AG08396 (cell line): ENCODE measurements around the gene SYMPK.

Experiments
- DNase-seq: peaks from one replicate; pipeline ENCODE4 v3.0.0; 2012; ENCODE audit warnings: low spot score, mixed read lengths

The SYMPK gene

GRCh38 chr19:45866400-45867176, 3.6 kb upstream of the SYMPK start:
- DNase-seq, result no peak

GRCh38 chr19:45865269-45865948, 2.5 kb upstream of the SYMPK start:
- DNase-seq, result no peak

- no peak for DNase-seq
Measured at GRCh38 chr19:45864629-45865082, 1.7 kb upstream of the SYMPK start.

GRCh38 chr19:45863840-45864628, 1.1 kb upstream of the SYMPK start, which contains the start of gene FOXA3:
TSS of gene FOXA3 (plus strand) at chr19:45864326. CDS start at chr19:45864457, 131 bp downstream.
- DNase-seq, result peak; percentile 75

GRCh38 chr19:45863335-45863839, 440 bp upstream of the SYMPK start:
- no peak for DNase-seq

- DNase-seq, result no peak
Measured at GRCh38 chr19:45862271-45862563, 730 bp downstream of the SYMPK start.

GRCh38 chr19:45860359-45861259, 2.3 kb downstream of the SYMPK start:
- DNase-seq, result no peak

- no peak for DNase-seq
Measured at GRCh38 chr19:45854167-45854778, 8.7 kb downstream of the SYMPK start.

GRCh38 chr19:45852983-45853382, 10.0 kb downstream of the SYMPK start:
- DNase-seq, result no peak

- no peak for DNase-seq
Measured at GRCh38 chr19:45852145-45852750, 10.7 kb downstream of the SYMPK start.

- no peak for DNase-seq
Measured at GRCh38 chr19:45848922-45849321, 14.0 kb downstream of the SYMPK start.

- no peak for DNase-seq
Measured at GRCh38 chr19:45847663-45848062, 15.3 kb downstream of the SYMPK start.

- no peak for DNase-seq
Measured at GRCh38 chr19:45842198-45842597, 20.7 kb downstream of the SYMPK start.

GRCh38 chr19:45834970-45835369, 28.0 kb downstream of the SYMPK start:
- DNase-seq, result no peak

GRCh38 chr19:45828945-45829344, 34.0 kb downstream of the SYMPK start:
- DNase-seq, result no peak

- DNase-seq, result no peak
Measured at GRCh38 chr19:45828523-45828922, 34.4 kb downstream of the SYMPK start.

GRCh38 chr19:45827459-45828093, 35.4 kb downstream of the SYMPK start:
- no peak for DNase-seq

GRCh38 chr19:45826934-45827333, 36.0 kb downstream of the SYMPK start:
- DNase-seq, result no peak

GRCh38 chr19:45825917-45826893, 36.7 kb downstream of the SYMPK start:
- no peak for DNase-seq
